22Rv1 (cell line): ENCODE measurements around the gene UQCRC1.
A peak's percentile ranks its signal among the peaks of the same experiment; 100 is the strongest.

Experiments
- H3K27ac ChIP-seq: fragments of 450-650 bp; 2 replicates; pipeline ENCODE4 v1.5.1; 2017
- CTCF ChIP-seq: fragments of 450-650 bp; IDR thresholded peaks from 2 replicates; pipeline ENCODE4 v1.5.1; 2017; ENCODE audit warnings: mild to moderate bottlenecking
- ZFX ChIP-seq: fragments of 450-650 bp; IDR thresholded peaks from 2 replicates; pipeline ENCODE4 v1.6.1; 2017; ENCODE audit warnings: antibody characterized with exemption, borderline replicate concordance

The UQCRC1 gene

GRCh38 chr3:48637305-48637704 is 27.9 kb upstream of the UQCRC1 start:
- TF ChIP-seq CTCF (no peak), ZFX (no peak)
- H3K27ac ChIP-seq = peak overlapping the region; percentile 85

- H3K27ac ChIP-seq = peak overlapping the region; percentile 85
Observed at GRCh38 chr3:48636149-48636655, 26.8 kb upstream of the UQCRC1 start.

GRCh38 chr3:48635222-48636021 is 26.0 kb upstream of the UQCRC1 start, which contains the start of gene SLC26A6:
TSS of gene SLC26A6 (minus strand) at chr3:48635461. CDS start at chr3:48635393, 68 bp downstream.
- H3K27ac ChIP-seq = peak within 1 kb of the TSS; percentile 85
- TF ChIP-seq CTCF (peak; percentile 76), ZFX (no peak)

More at GRCh38 chr3:48636149-48636655, 26.8 kb upstream of the UQCRC1 start:
- TF ChIP-seq CTCF (no peak), ZFX (no peak)

- peak overlapping the region; percentile 85 for H3K27ac ChIP-seq
- TF ChIP-seq ZFX = no peak
Observed at GRCh38 chr3:48634661-48635221, 25.3 kb upstream of the UQCRC1 start.

- TF ChIP-seq CTCF (no peak), ZFX (no peak)
- peak overlapping the region; percentile 85 for H3K27ac ChIP-seq
Observed at GRCh38 chr3:48633743-48634142, 24.3 kb upstream of the UQCRC1 start.

GRCh38 chr3:48633256-48633655 is 23.8 kb upstream of the UQCRC1 start:
- no peak for TF ChIP-seq CTCF
- no peak for TF ChIP-seq ZFX
- no peak overlapping the region for H3K27ac ChIP-seq

- no peak for TF ChIP-seq ZFX
- TF ChIP-seq CTCF = no peak
- no peak overlapping the region for H3K27ac ChIP-seq
Observed at GRCh38 chr3:48631516-48632448, 22.3 kb upstream of the UQCRC1 start.
